Measurements from ENCODE around the gene TRAP1. TPM values are rescaled to one million over a fixed set of nuclear protein-coding genes. Genes with fewer than 3 reads are reported as not detected.

TRAP1 gene
- total and polyA plus RNA-seq, 9 donors = 66.6 to 135 (median 119) TPM

GRCh38 chr16:3677994-3678393, 39.3 kb downstream of the TRAP1 start:
- no peak for DNase-seq
- no peak overlapping the region for H3K27ac ChIP-seq (ENCODE audit: low read length)
- peaks cover 84% of the 10 kb centered on the region for H3K36me3 ChIP-seq (ENCODE audit: control insufficient read depth, insufficient read depth, low read length)
- 94% methylated on average over 8 of the region's 11 CpGs for WGBS (ENCODE audit: insufficient coverage)
- H3K4me1 ChIP-seq (ENCODE audit: control insufficient read depth, insufficient read depth, low read length) = peaks cover 19% of the 10 kb centered on the region
- no peaks in the 10 kb centered on the region for H3K27me3 ChIP-seq (ENCODE audit: control insufficient read depth, insufficient read depth, low read length)
- H3K9me3 ChIP-seq (replicated peaks; ENCODE audit: control insufficient read depth, low read depth, low read length) = no peaks in the 10 kb centered on the region
- H3K4me3 ChIP-seq (ENCODE audit: low read length) = no peak overlapping the region

GRCh38 chr16:3675601-3676130, 41.7 kb downstream of the TRAP1 start:
- Histone ChIP-seq H3K27ac (ENCODE audit: low read length) (no peak overlapping the region), H3K4me3 (ENCODE audit: low read length) (no peak overlapping the region), H3K9me3 (replicated peaks; ENCODE audit: control insufficient read depth, low read depth, low read length) (no peaks in the 10 kb centered on the region), H3K27me3 (ENCODE audit: control insufficient read depth, insufficient read depth, low read length) (no peaks in the 10 kb centered on the region), H3K4me1 (ENCODE audit: control insufficient read depth, insufficient read depth, low read length) (peaks cover 11% of the 10 kb centered on the region), H3K36me3 (ENCODE audit: control insufficient read depth, insufficient read depth, low read length) (peaks cover 90% of the 10 kb centered on the region)
- no peak for DNase-seq
- WGBS (ENCODE audit: insufficient coverage) = 86% methylated on average over 22 of the region's 24 CpGs

DNA sequence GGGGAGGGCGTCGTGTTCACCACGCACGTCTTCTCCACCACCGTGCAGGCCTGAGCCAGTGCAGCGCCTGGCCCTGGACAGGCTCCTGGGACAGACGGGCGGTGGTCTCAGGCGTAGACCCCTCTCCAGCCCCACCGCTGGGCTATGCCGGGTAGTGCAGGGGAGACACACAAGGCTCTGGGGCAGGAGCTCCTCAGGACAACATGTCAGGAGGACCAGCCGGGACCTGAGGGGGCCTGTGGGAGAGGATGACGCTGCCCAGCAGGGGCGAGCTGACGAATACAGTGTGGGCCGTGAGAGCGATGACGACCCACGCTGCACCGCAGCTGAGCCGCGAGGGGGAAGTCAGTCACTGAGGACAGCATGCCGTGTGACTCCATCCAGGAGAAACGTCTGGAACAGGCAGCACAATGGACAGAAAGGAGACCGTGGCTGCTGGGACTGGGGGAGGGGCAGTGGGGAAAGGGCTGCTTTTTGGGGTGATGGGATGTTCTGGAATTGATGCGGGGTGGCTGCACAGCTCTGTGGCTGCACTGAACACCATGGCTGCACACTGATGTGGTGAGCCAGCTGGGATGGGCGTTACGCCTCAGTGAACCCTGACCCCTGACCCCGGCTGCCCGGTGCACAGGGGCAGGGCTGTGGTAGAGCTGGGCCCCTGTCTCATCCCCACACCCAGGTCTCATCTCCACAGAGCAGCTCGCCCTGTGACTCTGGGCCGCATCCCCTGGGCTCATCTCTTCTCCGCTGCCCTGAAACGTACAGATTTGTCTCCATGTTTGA, 42.6 kb downstream of the TRAP1 start:
- no peak for DNase-seq
- Histone ChIP-seq H3K36me3 (ENCODE audit: control insufficient read depth, insufficient read depth, low read length) (peaks cover 88% of the 10 kb centered on the region), H3K4me1 (ENCODE audit: control insufficient read depth, insufficient read depth, low read length) (peaks cover 6% of the 10 kb centered on the region), H3K27ac (ENCODE audit: low read length) (no peak overlapping the region), H3K9me3 (replicated peaks; ENCODE audit: control insufficient read depth, low read depth, low read length) (no peaks in the 10 kb centered on the region), H3K4me3 (ENCODE audit: low read length) (no peak overlapping the region), H3K27me3 (ENCODE audit: control insufficient read depth, insufficient read depth, low read length) (no peaks in the 10 kb centered on the region)
- WGBS (ENCODE audit: insufficient coverage) = 89% methylated on average over 33 of the region's 34 CpGs

DNA sequence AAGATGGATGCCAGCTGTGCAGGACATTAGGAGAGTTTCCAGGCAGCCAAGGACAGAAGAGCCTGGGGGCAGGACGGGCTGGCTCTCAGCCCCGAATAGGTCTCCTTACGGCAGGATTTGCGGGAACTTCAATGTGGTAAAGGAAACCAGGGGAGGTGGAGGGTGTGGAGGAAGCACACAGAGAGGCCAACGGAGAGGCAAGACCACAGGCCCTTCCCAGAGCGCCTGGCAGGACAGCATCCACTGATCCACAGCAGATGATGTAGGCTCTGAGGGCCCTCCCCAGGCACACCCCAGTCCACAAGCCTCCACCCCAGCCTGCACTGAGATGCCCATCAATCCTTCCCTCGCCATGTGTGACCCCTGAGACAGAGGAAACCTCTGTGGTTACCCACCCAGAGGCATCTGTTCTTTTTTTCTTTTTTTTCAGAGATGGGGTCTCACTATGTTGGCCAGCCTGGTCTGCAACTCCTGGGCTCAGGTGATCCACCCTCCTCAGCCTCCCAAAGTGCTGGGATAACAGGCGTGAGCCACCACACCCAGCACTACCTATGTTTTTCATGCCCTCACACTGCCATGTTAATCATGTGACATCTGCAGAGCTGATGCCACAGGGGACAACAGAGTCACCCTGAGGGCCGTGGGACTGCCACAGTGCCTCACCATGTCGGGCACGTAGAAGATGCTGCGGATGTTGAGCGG, 43.5 kb downstream of the TRAP1 start:
- Histone ChIP-seq H3K4me3 (ENCODE audit: low read length) (no peak overlapping the region), H3K9me3 (replicated peaks; ENCODE audit: control insufficient read depth, low read depth, low read length) (no peaks in the 10 kb centered on the region), H3K27me3 (ENCODE audit: control insufficient read depth, insufficient read depth, low read length) (no peaks in the 10 kb centered on the region), H3K4me1 (ENCODE audit: control insufficient read depth, insufficient read depth, low read length) (peaks cover 6% of the 10 kb centered on the region), H3K27ac (ENCODE audit: low read length) (no peak overlapping the region), H3K36me3 (ENCODE audit: control insufficient read depth, insufficient read depth, low read length) (peaks cover 87% of the 10 kb centered on the region)
- no peak for DNase-seq
- 85% methylated on average over 10 of the region's 13 CpGs for whole genome bisulfite sequencing (ENCODE audit: insufficient coverage)

DNA sequence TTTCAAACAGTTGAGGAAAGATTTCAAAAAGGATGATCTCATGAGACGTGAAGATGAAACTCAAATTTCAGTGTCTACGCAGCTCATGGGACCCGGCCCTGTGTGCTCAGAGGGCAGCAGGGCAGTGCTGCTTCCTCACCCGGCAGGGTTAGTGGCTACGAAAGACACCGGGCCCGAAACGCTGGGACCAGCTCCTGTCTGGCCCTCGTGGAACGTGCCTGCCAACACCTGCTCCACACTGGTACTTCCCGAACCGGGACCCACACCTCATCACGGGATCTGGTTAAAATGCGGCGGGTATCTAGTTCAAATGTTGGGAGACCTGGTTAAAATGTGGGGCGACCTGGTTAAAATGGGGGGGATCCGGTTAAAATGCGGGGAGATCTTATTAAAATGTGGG, 44.1 kb downstream of the TRAP1 start:
- H3K36me3 ChIP-seq (ENCODE audit: control insufficient read depth, insufficient read depth, low read length) = peaks cover 89% of the 10 kb centered on the region
- no peak overlapping the region for H3K27ac ChIP-seq (ENCODE audit: low read length)
- 89% methylated on average over 18 of the region's 18 CpGs for WGBS (ENCODE audit: insufficient coverage)

DNA sequence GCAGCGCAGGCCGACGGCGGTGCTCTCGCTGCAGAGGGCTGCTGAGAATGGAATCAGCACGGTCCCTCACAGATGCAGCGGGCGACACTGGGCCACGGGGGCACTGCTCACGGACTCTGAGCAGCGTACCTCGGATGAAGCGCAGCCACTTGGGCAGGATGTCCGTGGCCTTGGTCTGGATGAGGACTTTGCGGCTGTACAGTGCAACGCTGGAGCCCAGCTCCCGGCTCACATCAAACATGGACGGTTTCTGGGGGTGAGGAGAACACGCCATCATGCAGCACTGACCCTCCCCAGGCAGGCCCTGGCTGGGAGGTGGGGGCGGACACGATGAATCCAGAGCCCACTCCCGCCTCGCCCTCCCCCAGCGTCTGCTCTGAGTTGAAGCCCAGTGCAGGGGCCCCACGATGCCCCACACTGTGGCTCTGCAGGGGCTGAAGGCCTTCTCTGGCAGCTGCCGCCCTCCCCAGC, 44.7 kb downstream of the TRAP1 start:
- Histone ChIP-seq H3K27ac (ENCODE audit: low read length) (no peak overlapping the region), H3K4me1 (ENCODE audit: control insufficient read depth, insufficient read depth, low read length) (peaks cover 6% of the 10 kb centered on the region), H3K36me3 (ENCODE audit: control insufficient read depth, insufficient read depth, low read length) (peaks cover 83% of the 10 kb centered on the region), H3K9me3 (replicated peaks; ENCODE audit: control insufficient read depth, low read depth, low read length) (no peaks in the 10 kb centered on the region), H3K27me3 (ENCODE audit: control insufficient read depth, insufficient read depth, low read length) (no peaks in the 10 kb centered on the region), H3K4me3 (ENCODE audit: low read length) (no peak overlapping the region)
- no peak for DNase-seq
- WGBS (ENCODE audit: insufficient coverage) = 94% methylated on average over 25 of the region's 26 CpGs

More for the DNA sequence above, 44.1 kb downstream of the TRAP1 start:
- Histone ChIP-seq H3K27me3 (ENCODE audit: control insufficient read depth, insufficient read depth, low read length) (no peaks in the 10 kb centered on the region), H3K4me3 (ENCODE audit: low read length) (no peak overlapping the region), H3K4me1 (ENCODE audit: control insufficient read depth, insufficient read depth, low read length) (peaks cover 6% of the 10 kb centered on the region), H3K9me3 (replicated peaks; ENCODE audit: control insufficient read depth, low read depth, low read length) (no peaks in the 10 kb centered on the region)
- no peak for DNase-seq

GRCh38 chr16:3671424-3671823, 45.9 kb downstream of the TRAP1 start:
- 93% methylated on average over 6 of the region's 11 CpGs for WGBS (ENCODE audit: insufficient coverage)

GRCh38 chr16:3670711-3671110, 46.6 kb downstream of the TRAP1 start:
- Histone ChIP-seq H3K4me1 (ENCODE audit: control insufficient read depth, insufficient read depth, low read length) (peaks cover 4% of the 10 kb centered on the region), H3K27me3 (ENCODE audit: control insufficient read depth, insufficient read depth, low read length) (no peaks in the 10 kb centered on the region), H3K9me3 (replicated peaks; ENCODE audit: control insufficient read depth, low read depth, low read length) (no peaks in the 10 kb centered on the region), H3K36me3 (ENCODE audit: control insufficient read depth, insufficient read depth, low read length) (peaks cover 71% of the 10 kb centered on the region), H3K4me3 (ENCODE audit: low read length) (no peak overlapping the region), H3K27ac (ENCODE audit: low read length) (no peak overlapping the region)
- DNase-seq = no peak
- 89% methylated on average over 11 of the region's 13 CpGs for WGBS (ENCODE audit: insufficient coverage)

More at GRCh38 chr16:3671424-3671823, 45.9 kb downstream of the TRAP1 start:
- Histone ChIP-seq H3K4me3 (ENCODE audit: low read length) (no peak overlapping the region), H3K4me1 (ENCODE audit: control insufficient read depth, insufficient read depth, low read length) (peaks cover 6% of the 10 kb centered on the region), H3K27ac (ENCODE audit: low read length) (no peak overlapping the region), H3K27me3 (ENCODE audit: control insufficient read depth, insufficient read depth, low read length) (no peaks in the 10 kb centered on the region), H3K9me3 (replicated peaks; ENCODE audit: control insufficient read depth, low read depth, low read length) (no peaks in the 10 kb centered on the region), H3K36me3 (ENCODE audit: control insufficient read depth, insufficient read depth, low read length) (peaks cover 74% of the 10 kb centered on the region)
- no peak for DNase-seq

GRCh38 chr16:3669082-3669481, 48.2 kb downstream of the TRAP1 start:
- H3K4me1 ChIP-seq (ENCODE audit: control insufficient read depth, insufficient read depth, low read length) = no peaks in the 10 kb centered on the region
- H3K9me3 ChIP-seq (replicated peaks; ENCODE audit: control insufficient read depth, low read depth, low read length) = no peaks in the 10 kb centered on the region
- H3K36me3 ChIP-seq (ENCODE audit: control insufficient read depth, insufficient read depth, low read length) = peaks cover 71% of the 10 kb centered on the region
- WGBS (ENCODE audit: insufficient coverage) = 85% methylated on average over 7 of the region's 10 CpGs
- no peak overlapping the region for H3K4me3 ChIP-seq (ENCODE audit: low read length)
- no peak for DNase-seq
- no peak overlapping the region for H3K27ac ChIP-seq (ENCODE audit: low read length)
- H3K27me3 ChIP-seq (ENCODE audit: control insufficient read depth, insufficient read depth, low read length) = no peaks in the 10 kb centered on the region

DNA sequence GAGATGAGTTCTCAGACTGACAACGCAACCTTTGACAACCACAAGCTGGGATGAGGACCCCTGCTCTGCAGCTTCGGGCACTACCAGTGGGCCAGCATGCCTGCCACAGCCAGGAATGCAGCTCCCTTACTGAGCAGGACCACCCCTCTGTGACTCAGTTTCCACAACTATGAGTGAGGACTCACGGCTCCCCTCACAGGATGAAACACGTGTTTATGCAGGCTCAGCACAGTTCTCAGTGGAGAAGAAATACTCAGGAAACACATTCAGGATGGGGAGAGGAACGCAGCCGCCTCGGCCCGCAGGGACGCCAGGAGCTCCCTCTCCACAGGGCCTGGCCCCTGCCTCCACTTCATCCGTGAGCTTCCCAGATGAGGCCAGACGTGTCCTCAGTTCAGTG, 48.7 kb downstream of the TRAP1 start:
- 91% methylated on average over 10 of the region's 11 CpGs for WGBS (ENCODE audit: insufficient coverage)
- Histone ChIP-seq H3K4me3 (ENCODE audit: low read length) (no peak overlapping the region), H3K4me1 (ENCODE audit: control insufficient read depth, insufficient read depth, low read length) (no peaks in the 10 kb centered on the region), H3K36me3 (ENCODE audit: control insufficient read depth, insufficient read depth, low read length) (peaks cover 71% of the 10 kb centered on the region), H3K9me3 (replicated peaks; ENCODE audit: control insufficient read depth, low read depth, low read length) (no peaks in the 10 kb centered on the region), H3K27me3 (ENCODE audit: control insufficient read depth, insufficient read depth, low read length) (no peaks in the 10 kb centered on the region), H3K27ac (ENCODE audit: low read length) (no peak overlapping the region)
- DNase-seq = no peak
